ENCODE measurements around the gene CENPF.

- no peak for TF ChIP-seq EZH2 (IDR thresholded peaks at IDR 0.05; ENCODE audit: borderline replicate concordance, low read length)
- no peak for TF ChIP-seq CTCF (conservative IDR thresholded peaks at IDR 0.05 in 1 of 2, IDR thresholded peaks at IDR 0.05 in 1 of 2; ENCODE audit: extremely low read depth in 1 of 2, insufficient read depth in 1 of 2, low read depth in 1 of 2, low read length in 2 of 2)
Observed at GRCh38 chr1:214638997-214639396, 36.0 kb downstream of the CENPF start.
